Stimulated activated CD4-positive, alpha-beta T cell treated with anti-CD3 and anti-CD28 coated beads, Interleukin-12 subunit alpha, Interleukin-12 subunit beta, amount 100 ng/mL, for 24 hours (primary cell): ENCODE results near the gene DIAPH2.
"Not testable (repeated sequence)": the region's sequence is repeated elsewhere in the genome, so short reads cannot be mapped to it uniquely, and the experiment has no call there.

Source experiments
- DNase-seq, 2 experiments: peaks; one replicate each; pipeline ENCODE4 v3.0.0-alpha.2; 2020; ENCODE audit warnings: low read depth in 2 of 2

The DIAPH2 gene

GRCh38 chrX:96824166-96824565, 139.5 kb downstream of the DIAPH2 start:
- no peak for DNase-seq

DNA sequence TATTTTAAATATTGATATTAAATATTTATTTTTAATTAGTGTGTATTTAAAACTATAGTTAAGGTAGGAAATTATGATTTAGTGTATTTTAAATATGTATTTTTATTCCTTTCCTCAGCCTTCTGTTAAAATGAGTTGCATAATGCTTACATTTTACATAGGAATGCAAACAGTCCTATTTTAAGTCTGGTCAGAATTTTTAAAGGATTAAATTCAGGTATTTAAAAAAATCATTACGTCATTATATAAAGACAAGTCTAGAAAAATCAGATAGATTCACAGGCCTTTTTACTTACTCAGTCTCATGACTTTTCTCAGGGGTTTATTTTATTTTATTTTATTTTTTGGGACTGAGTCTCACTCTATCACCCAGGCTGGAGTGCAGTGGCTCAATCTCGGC, 148.7 kb downstream of the DIAPH2 start:
- DNase-seq = no peak

- no peak for DNase-seq
Measured at GRCh38 chrX:96834137-96834536, 149.5 kb downstream of the DIAPH2 start.

DNA sequence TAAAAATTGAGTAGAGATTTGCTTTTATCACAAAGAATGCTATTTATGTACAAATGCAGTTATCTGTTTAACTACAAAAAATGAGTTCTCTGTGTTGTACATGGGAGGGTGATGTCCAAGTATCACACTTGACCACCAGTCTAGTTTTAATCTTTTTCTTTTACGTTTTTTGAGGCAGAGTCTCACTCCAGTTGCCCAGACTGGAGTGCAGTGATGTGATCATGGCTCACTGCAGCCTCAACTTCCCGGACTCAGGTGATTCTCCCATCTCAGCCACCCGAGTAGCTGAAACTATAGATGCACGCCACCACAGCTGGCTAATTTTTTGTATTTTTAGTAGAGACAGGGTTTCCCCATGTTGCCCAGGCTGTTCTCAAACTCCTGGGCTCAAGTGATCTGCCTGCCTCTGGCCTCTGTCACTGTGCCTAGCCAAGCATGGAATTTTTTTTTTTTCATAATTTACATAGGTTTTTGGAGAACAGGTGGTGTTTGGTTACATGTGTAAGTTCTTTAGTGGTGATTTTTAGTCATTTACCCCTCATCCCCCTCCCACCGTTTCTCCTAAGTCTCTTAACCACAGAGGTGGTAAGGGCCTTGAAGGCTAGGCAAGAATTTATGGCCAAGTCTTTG, 151.1 kb downstream of the DIAPH2 start:
- DNase-seq = no peak

- no peak for DNase-seq
Measured at GRCh38 chrX:96837808-96838207, 153.2 kb downstream of the DIAPH2 start.

DNA sequence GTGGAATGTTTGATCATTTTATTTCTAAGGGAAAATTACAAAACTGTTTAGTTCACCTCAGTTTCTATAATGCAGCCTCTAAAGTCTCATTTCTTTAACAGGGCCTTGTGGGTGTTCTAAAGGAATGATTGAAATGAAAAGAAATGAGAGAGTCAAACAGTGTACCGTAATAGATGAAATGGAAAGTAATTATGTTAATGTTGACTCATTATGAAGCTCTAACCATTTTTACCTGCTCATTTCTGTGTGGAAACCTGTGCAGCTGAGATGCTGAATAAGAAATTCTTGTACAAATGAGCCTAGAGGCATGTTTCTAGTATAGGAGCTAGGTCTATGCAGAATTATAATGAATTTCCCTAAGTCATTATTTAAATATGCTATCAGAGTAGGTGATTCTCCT, 153.9 kb downstream of the DIAPH2 start:
- DNase-seq = no peak

DNA sequence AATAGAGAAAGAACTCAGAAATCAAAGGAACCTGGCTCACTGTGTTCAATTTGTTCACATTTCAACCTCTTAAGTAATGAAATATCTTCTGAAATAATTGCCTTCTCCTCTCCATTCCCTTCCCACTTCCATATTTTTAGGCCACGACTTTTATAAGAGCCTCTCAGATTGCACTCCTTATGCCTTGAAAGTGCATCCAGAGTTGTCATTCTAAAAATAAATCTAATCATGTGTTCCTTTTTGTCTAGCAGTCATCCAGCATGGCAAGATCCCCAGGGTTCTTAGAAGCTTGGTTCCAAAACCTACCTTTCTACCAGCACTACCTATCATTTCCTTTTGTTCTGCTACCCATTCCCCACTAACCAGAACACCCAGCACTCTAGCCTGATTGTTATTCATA, 156.7 kb downstream of the DIAPH2 start:
- no peak for DNase-seq

DNA sequence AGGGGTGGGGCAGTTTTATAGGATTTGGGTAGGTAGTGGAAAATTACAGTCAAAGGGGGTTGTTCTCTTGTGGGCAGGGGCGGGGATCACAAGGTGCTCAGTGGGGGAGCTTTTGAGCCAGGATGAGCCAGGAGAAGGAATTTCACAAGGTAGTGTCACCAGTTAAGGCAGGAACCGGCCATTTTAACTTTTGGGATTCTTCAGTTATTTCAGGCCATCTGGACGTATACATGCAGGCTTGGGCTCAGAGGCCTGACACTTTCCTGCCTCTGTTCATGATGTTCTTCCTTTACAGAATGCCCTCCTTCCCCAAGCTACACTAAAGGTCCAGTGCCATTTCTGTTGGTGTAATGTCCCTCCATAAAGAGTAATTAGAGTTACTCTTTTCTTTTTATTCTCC, 157.2 kb downstream of the DIAPH2 start:
- not testable (repeated sequence) for DNase-seq

- DNase-seq = no peak
Measured at GRCh38 chrX:96843566-96843965, 158.9 kb downstream of the DIAPH2 start.

- no peak for DNase-seq
Measured at GRCh38 chrX:96846841-96847240, 162.2 kb downstream of the DIAPH2 start.

GRCh38 chrX:96859422-96859821, 174.8 kb downstream of the DIAPH2 start:
- DNase-seq = not testable (repeated sequence)

GRCh38 chrX:96861218-96861617, 176.6 kb downstream of the DIAPH2 start:
- no peak for DNase-seq

DNA sequence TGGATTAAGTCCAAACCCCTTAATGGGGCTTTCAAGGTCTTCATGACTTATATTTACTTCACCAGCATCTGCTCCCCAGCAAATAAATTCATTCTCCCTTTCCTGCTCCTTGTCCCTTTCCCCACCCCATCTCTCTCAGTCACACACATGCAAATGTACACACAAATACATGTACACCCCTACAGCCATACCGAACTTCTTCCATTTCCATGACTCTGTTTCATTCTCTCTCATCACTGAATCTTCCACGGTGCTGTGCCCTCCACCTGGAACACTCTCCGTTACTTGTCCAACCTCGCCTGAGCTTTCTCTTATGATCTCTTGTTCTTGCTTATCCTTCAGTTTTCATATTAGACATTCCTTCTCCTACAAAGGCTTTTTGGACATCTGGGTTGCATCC, 177.0 kb downstream of the DIAPH2 start:
- no peak for DNase-seq

DNA sequence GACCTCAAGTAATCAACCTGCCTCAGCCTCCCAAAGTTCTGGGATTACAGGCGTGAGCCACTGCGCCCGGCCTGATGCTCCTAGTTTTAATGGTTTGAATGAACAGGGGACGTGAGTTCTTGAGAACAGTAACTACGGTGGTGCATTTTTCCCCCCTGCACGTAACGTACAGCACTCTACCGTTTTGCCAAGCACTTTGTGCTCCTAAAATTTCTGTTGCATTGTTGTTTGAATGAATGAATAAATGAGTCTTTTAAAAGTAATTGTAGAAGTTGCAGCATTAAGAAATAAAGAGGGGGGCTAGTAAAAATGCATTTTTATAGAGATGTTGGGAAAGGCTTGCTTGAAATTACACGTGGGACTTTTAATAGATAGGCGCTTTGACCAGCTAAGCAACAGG, 199.0 kb downstream of the DIAPH2 start, which contains the start of gene RPA4:
RPA4 (plus strand) TSS at position 301 of the 400 bp plus-strand sequence. CDS start 403 bp downstream, outside the sequence.
- no peak for DNase-seq

DNA sequence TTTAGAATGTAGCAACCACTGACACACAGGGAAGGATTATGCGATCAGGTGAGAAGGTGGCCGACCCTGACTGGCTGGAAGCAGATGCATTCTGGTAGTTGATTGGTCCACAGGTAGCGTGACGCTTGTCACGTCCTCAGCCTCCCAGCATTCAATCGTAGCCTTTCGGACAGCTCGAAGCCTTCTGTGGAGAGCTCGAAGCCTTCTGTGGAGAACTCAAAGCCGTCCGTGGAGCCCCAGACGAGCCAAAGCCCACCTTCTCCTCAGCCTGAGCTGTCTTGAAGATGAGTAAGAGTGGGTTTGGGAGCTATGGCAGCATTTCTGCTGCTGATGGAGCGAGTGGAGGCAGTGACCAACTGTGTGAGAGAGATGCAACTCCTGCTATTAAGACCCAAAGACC, 199.4 kb downstream of the DIAPH2 start:
- DNase-seq = no peak

- no peak for DNase-seq
Measured at GRCh38 chrX:96889726-96890125, 205.1 kb downstream of the DIAPH2 start.

DNA sequence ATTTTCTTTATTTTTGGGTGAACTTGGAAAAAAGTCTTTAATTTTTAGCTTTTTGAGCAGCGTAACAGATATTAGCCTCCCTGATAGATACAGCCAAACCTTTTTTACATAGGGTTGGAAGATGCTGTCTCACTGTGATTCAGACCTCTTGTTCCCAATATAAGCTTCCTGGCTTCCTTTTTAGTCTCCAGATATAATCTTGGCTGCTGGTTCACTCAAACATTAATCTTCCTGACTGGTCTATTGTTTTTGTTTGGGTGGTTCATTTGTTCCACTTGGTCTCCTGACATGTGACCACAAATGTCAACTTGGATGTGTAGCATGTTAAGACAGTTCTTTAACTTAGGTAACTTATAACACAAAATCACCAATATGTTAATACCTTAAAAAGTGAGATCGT, 222.1 kb downstream of the DIAPH2 start:
- DNase-seq = no peak

DNA sequence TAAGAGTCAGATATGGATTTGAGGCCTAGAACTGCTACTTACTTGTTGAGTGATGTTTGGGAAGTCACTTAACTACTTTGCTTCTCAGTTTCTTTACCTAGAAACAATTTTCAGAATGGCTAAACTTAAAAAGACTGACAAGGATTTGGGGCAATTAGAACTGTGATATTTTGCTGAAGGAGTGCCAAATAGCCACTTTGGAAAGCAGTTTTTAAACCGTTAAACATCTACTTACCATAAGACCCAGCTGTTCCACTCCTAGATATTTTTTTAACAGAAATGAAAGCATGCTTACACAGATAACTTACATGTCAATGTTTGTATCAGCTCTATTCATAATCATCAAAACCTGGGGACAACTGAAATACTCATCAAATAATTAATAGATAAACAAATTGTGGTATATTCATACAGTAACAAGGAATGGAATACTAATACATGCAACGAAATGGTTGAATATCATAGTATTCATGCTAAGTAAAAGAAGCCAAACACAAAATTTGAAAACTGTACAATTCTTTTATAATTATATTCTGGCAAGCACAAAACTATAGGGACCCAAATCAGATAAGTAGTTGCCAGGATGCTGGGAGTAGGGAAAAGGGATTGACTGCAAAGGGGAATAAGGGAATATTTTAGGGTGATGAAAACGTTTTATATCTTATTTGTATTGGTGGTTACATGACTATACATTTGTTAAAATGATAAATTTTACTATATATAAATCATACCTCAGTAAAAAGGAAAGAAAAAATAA, 223.1 kb downstream of the DIAPH2 start:
- no peak for DNase-seq

DNA sequence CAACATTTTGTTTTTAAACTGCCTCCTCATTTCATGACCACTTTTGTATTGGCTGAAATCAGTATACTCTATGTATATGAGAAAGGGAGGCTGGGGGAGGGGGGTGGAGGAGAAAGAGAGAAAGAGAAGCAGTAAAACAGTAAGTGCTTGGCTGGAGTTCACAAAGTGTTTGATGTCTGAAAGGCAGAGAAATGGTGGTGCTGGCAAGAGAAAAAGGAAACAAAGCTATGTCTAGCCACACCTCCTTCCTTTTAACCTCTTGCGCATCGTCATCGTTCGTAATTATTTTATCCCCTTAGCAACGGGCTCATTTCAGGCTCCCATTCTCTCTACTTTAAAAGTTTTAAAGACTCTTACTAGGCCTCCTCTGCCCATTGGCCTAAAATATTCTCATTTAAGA, 224.6 kb downstream of the DIAPH2 start:
- DNase-seq = no peak

GRCh38 chrX:96918864-96919263, 234.2 kb downstream of the DIAPH2 start:
- no peak for DNase-seq

DNA sequence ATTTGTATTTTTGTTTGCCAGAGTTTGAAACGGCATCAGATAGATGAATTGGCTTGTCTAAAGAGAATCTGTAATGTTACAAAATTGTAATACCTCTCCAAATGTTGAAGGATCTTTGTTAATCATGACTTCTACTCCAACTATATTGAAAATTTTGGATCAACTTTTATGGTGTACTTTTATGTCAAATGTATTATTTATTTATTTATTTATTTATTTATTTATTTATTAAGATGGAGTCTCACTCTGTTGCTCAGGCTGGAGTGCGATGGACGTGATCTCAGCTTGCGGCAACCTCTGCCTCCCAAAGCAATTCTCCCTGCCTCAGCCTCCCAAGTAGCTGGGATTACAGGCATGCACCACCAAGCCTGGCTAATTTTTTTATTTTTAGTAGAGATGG, 235.0 kb downstream of the DIAPH2 start:
- DNase-seq = no peak

- no peak for DNase-seq
Measured at GRCh38 chrX:96924581-96924980, 239.9 kb downstream of the DIAPH2 start.

DNA sequence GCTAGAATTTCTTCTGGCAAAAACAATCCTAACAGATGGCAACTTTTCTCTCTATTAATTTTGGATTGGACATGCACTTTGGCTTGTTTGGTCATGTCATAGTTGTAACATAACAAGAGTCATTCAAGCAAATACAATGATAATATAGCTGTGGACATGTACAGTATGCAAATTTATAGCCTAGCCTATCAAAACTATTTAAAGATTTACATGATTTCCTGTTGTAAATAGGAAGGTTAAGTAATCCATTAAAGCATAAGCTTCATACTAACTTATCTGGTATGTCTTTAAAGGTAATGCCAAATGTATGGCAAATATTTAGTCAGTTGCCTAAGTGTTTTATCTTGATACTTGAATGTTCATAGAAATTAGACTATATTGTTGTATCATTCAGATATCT, 244.4 kb downstream of the DIAPH2 start:
- DNase-seq = no peak

GRCh38 chrX:96957718-96958117, 273.1 kb downstream of the DIAPH2 start:
- no peak for DNase-seq
